Mesenchymal stem cell (in vitro differentiated cells and primary cell): ENCODE measurements around the gene ZNF346. TPM values are rescaled to one million over a fixed set of nuclear protein-coding genes. Genes with fewer than 3 reads are reported as not detected.
"Not testable (repeated sequence)": the region's sequence is repeated elsewhere in the genome, so short reads cannot be mapped to it uniquely, and the experiment has no call there.

Source experiments
- DNase-seq: peaks from one replicate; pipeline ENCODE4 v3.0.0-alpha.2; 2013
- H2AFZ ChIP-seq: one replicate; pipeline ENCODE4 v1.6.1; 2013; ENCODE audit warnings: low read depth, mild to moderate bottlenecking, control low read depth, inconsistent platforms, low read length, moderate library complexity
- H2AK5ac ChIP-seq: 2 replicates; pipeline ENCODE4 v1.6.1; 2013; ENCODE audit warnings: low read length, moderate library complexity, mild to moderate bottlenecking, inconsistent platforms; ENCODE audit not compliant: severe bottlenecking
- H2BK120ac ChIP-seq: one replicate; pipeline ENCODE4 v1.6.1; 2013; ENCODE audit warnings: low read depth, mild to moderate bottlenecking, inconsistent platforms, low read length, moderate library complexity
- H2BK12ac ChIP-seq, 2 experiments: one replicate each; pipeline ENCODE4 v1.6.1; 2013; ENCODE audit warnings: inconsistent platforms in 2 of 2, low read length in 2 of 2, mild to moderate bottlenecking in 2 of 2, moderate library complexity in 2 of 2, control low read depth in 1 of 2
- H2BK15ac ChIP-seq: one replicate; pipeline ENCODE4 v1.6.1; 2013; ENCODE audit warnings: mild to moderate bottlenecking, low read depth, inconsistent platforms; ENCODE audit not compliant: poor library complexity, severe bottlenecking
- H2BK5ac ChIP-seq: 2 replicates; pipeline ENCODE4 v1.6.1; 2013; ENCODE audit warnings: low read depth, mild to moderate bottlenecking, low read length, control low read depth, inconsistent platforms; ENCODE audit not compliant: poor library complexity, severe bottlenecking
- H3K14ac ChIP-seq, 2 experiments: one replicate each; pipeline ENCODE4 v1.6.1; 2013; ENCODE audit warnings: inconsistent platforms in 2 of 2, low read length in 2 of 2, control low read depth in 1 of 2, mild to moderate bottlenecking in 1 of 2, moderate library complexity in 1 of 2
- H3K18ac ChIP-seq, 2 experiments: one replicate each; pipeline ENCODE4 v1.6.1; 2013; ENCODE audit warnings: inconsistent platforms in 2 of 2, low read length in 2 of 2, control low read depth in 1 of 2, low read depth in 1 of 2, mild to moderate bottlenecking in 1 of 2
- H3K23ac ChIP-seq, 2 experiments: one replicate each; pipeline ENCODE4 v1.6.1; 2013; ENCODE audit warnings: inconsistent platforms in 2 of 2, low read length in 2 of 2, mild to moderate bottlenecking in 2 of 2, moderate library complexity in 2 of 2, control low read depth in 1 of 2
- H3K27ac ChIP-seq: 2 replicates; pipeline ENCODE4 v1.5.1; 2013; ENCODE audit warnings: mild to moderate bottlenecking, moderate library complexity, low read length, control low read depth, inconsistent platforms; ENCODE audit not compliant: poor library complexity, severe bottlenecking
- H3K27me3 ChIP-seq, 2 experiments: 2 replicates each; pipeline versions ENCODE4 v1.6.1 to v1.7.0; 2013; ENCODE audit warnings: low read length in 2 of 2, mild to moderate bottlenecking in 2 of 2, moderate library complexity in 2 of 2, control low read depth in 1 of 2, inconsistent platforms in 1 of 2; ENCODE audit not compliant: control insufficient read depth in 1 of 2, insufficient read depth in 1 of 2
- H3K36me3 ChIP-seq, 2 experiments: 2 replicates each; pipeline versions ENCODE4 v1.6.1 to v1.7.0; 2013; ENCODE audit warnings: low read length in 2 of 2, control low read depth in 1 of 2, inconsistent platforms in 1 of 2, low read depth in 1 of 2, mild to moderate bottlenecking in 1 of 2; ENCODE audit not compliant: insufficient read depth in 2 of 2, control insufficient read depth in 1 of 2
- H3K4ac ChIP-seq, 2 experiments: one replicate each; pipeline ENCODE4 v1.6.1; 2013; ENCODE audit warnings: inconsistent platforms in 2 of 2, low read length in 2 of 2, mild to moderate bottlenecking in 2 of 2, moderate library complexity in 2 of 2, control low read depth in 1 of 2, low read depth in 1 of 2
- H3K4me1 ChIP-seq: 2 replicates; pipeline ENCODE4 v1.6.1; 2013; ENCODE audit warnings: low read depth, low read length, control low read depth; ENCODE audit not compliant: control insufficient read depth, insufficient read depth
- H3K4me2 ChIP-seq: 2 replicates; pipeline ENCODE4 v1.6.1; 2013; ENCODE audit warnings: low read length, mild to moderate bottlenecking, inconsistent platforms; ENCODE audit not compliant: poor library complexity, severe bottlenecking
- H3K4me3 ChIP-seq, 2 experiments: 2 replicates each; pipeline versions ENCODE4 v1.5.1 to v1.7.0; 2013; ENCODE audit warnings: low read length in 2 of 2, mild to moderate bottlenecking in 2 of 2, control low read depth in 1 of 2, low read depth in 1 of 2; ENCODE audit not compliant: insufficient read depth in 1 of 2
- H3K79me1 ChIP-seq: replicated peaks from 2 replicates; pipeline ENCODE4 v1.6.1; 2013; ENCODE audit warnings: mild to moderate bottlenecking, control low read depth, low read length, inconsistent platforms; ENCODE audit not compliant: poor library complexity, severe bottlenecking
- H3K9ac ChIP-seq: 2 replicates; pipeline ENCODE4 v1.7.0; 2013; ENCODE audit warnings: mild to moderate bottlenecking, low read length, moderate library complexity
- H3K9me3 ChIP-seq: 2 replicates; pipeline ENCODE4 v1.7.0; 2013; ENCODE audit warnings: mild to moderate bottlenecking, low read length; ENCODE audit not compliant: control insufficient read depth
- H4K8ac ChIP-seq: one replicate; pipeline ENCODE4 v1.6.1; 2013; ENCODE audit warnings: inconsistent platforms, mild to moderate bottlenecking, low read length, moderate library complexity
- H4K91ac ChIP-seq: one replicate; pipeline ENCODE4 v1.6.1; 2013; ENCODE audit warnings: mild to moderate bottlenecking, low read length, inconsistent platforms
- WGBS: methylation state at CpG from one replicate; pipeline ENCODE4 v1.1.7; 2013; ENCODE audit warnings: mixed read lengths; 5-methylcytosine and 5-hydroxymethylcytosine counted together
- polyA plus RNA-seq, 2 experiments: library from polyadenylated mRNA; stranded (reverse); fragments of 200-250 nt; gene quantifications; one replicate each; pipeline ENCODE4 v1.2.3, GENCODE V29; 2013

The ZNF346 gene, protein sequence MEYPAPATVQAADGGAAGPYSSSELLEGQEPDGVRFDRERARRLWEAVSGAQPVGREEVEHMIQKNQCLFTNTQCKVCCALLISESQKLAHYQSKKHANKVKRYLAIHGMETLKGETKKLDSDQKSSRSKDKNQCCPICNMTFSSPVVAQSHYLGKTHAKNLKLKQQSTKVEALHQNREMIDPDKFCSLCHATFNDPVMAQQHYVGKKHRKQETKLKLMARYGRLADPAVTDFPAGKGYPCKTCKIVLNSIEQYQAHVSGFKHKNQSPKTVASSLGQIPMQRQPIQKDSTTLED
- polyA plus RNA-seq (2013, experiment 1 of 2), result 8.8 TPM
- polyA plus RNA-seq (2013, experiment 2 of 2), result 9.3 TPM

DNA sequence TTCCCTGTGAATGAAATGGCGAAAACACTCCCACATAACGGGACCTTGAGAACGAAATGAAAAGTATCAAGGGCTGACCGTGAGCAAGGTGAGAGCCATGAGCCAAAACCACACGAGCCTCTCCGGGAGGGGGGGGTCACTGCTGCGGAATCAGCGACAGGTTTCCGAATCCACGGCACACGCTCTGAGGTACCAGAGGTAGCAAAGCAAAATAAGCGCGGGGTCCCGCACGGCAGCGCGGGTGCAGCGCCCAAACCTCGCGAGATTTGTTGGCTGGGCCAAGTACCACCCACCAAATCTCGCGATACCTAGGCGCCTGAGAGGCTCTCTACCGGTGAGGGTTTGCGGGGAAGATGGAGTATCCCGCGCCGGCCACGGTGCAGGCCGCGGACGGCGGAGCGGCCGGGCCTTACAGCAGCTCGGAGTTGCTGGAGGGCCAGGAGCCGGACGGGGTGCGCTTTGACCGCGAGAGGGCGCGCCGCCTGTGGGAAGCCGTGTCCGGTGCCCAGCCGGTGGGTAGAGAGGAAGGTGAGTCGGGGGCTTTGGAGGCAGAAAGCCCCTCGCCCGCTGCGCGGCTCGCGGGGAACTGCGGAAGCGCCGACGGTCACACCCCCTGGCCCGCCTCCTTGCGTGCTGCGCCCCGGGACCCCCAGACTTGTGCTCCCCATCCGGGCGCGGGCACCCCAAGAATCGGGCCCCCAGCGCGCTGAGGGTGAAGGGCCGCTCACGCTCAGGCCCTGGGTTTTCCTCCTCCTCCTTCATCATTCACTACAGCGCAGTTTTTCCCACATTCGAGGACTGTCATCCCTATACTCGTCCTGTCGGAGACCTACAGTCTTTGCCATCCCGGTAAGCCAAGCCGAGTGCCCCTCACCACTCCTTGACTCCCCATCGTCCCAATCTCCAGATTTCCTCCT lies at the start of gene ZNF346:
Gene ZNF346, plus strand, starts transcription at position 311 of the 917 bp plus-strand sequence. Its CDS starts 43 bp downstream, at position 354.
- Histone ChIP-seq H2AK5ac (no peak within 1 kb of the TSS), H3K23ac (peak within 1 kb of the TSS in 1 of 2 experiments; percentile 87), H3K9me3 (no peaks in the 10 kb centered on the region), H3K27ac (no peak within 1 kb of the TSS), H2AFZ (peak within 1 kb of the TSS; percentile 100), H3K4me3 (peak within 1 kb of the TSS; percentile 85 to 90), H3K4ac (peak within 1 kb of the TSS; percentile 30 to 98), H3K79me1 (peaks cover 6% of the 10 kb centered on the region), H2BK12ac (peak within 1 kb of the TSS; percentile 14 to 42), H3K27me3 (no peaks in the 10 kb centered on the region), H3K4me2 (peak within 1 kb of the TSS; percentile 93), H3K4me1 (peaks cover 8% of the 10 kb centered on the region), H3K36me3 (peaks cover 7 to 12% of the 10 kb centered on the region in 2 experiments), H2BK5ac (no peak within 1 kb of the TSS), H3K9ac (peak within 1 kb of the TSS; percentile 94), H4K91ac (peak within 1 kb of the TSS; percentile 72), H2BK15ac (peak within 1 kb of the TSS; percentile 44), H4K8ac (peak within 1 kb of the TSS; percentile 98), H3K14ac (peak within 1 kb of the TSS in 1 of 2 experiments; percentile 89), H2BK120ac (no peak within 1 kb of the TSS), H3K18ac (peak within 1 kb of the TSS; percentile 87 to 98)
- 2% methylated on average over 69 of the region's 77 CpGs for WGBS
- DNase-seq, result peak; percentile 94

DNA sequence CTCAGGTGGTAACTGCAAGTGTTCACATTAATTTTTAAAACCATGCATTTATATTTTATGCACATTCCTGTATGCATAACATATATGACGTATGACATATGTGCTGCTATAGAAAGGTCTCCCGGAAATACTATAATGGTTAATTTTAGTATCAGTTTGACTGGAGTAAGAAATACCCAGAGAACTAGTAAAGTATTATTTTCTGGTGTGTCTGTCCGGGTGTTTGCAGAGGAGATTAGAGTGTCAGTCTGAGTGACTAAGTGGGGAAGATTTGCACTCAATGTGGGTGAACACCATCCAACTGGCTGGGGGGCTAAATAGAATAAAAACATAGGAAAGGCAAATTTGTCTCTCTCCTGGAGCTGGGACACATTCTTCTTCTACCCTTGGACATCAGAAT lies 42.8 kb upstream of the ZNF346 start:
- WGBS, result 99% methylated on average over 3 of the region's 3 CpGs

GRCh38 chr5:176980818-176981217 lies 41.7 kb upstream of the ZNF346 start:
- Histone ChIP-seq H3K18ac (no peak overlapping the region), H3K4ac (no peak overlapping the region), H2BK5ac (no peak overlapping the region), H3K23ac (no peak overlapping the region), H4K8ac (no peak overlapping the region), H3K27me3 (no peaks in the 10 kb centered on the region), H2BK12ac (no peak overlapping the region), H2BK15ac (no peak overlapping the region), H2AK5ac (no peak overlapping the region), H3K4me1 (peaks cover 6% of the 10 kb centered on the region), H3K36me3 (peaks cover 28 to 43% of the 10 kb centered on the region in 2 experiments), H3K79me1 (peaks cover 18% of the 10 kb centered on the region), H3K27ac (no peak overlapping the region), H3K9me3 (no peaks in the 10 kb centered on the region), H4K91ac (no peak overlapping the region), H2AFZ (no peak overlapping the region), H3K4me3 (no peak overlapping the region), H2BK120ac (no peak overlapping the region), H3K9ac (no peak overlapping the region), H3K4me2 (no peak overlapping the region), H3K14ac (no peak overlapping the region)
- 98% methylated on average over 3 of the region's 7 CpGs for WGBS
- DNase-seq, result no peak

More for the DNA sequence above, 42.8 kb upstream of the ZNF346 start:
- H2BK5ac ChIP-seq, result no peak overlapping the region
- no peak overlapping the region for H3K4me3 ChIP-seq
- no peaks in the 10 kb centered on the region for H3K9me3 ChIP-seq
- H2BK15ac ChIP-seq, result no peak overlapping the region
- H3K27me3 ChIP-seq, result no peaks in the 10 kb centered on the region
- no peak overlapping the region for H4K8ac ChIP-seq
- no peak overlapping the region for H3K9ac ChIP-seq
- H3K27ac ChIP-seq, result no peak overlapping the region
- H3K4ac ChIP-seq, result no peak overlapping the region
- H2BK120ac ChIP-seq, result no peak overlapping the region
- no peak for DNase-seq
- H3K14ac ChIP-seq, result no peak overlapping the region
- H4K91ac ChIP-seq, result no peak overlapping the region
- H3K36me3 ChIP-seq, result peaks cover 30 to 53% of the 10 kb centered on the region in 2 experiments
- no peak overlapping the region for H2AFZ ChIP-seq
- no peak overlapping the region for H2BK12ac ChIP-seq
- peaks cover 1% of the 10 kb centered on the region for H3K4me1 ChIP-seq
- H3K18ac ChIP-seq, result no peak overlapping the region
- no peak overlapping the region for H2AK5ac ChIP-seq
- H3K79me1 ChIP-seq, result peaks cover 19% of the 10 kb centered on the region
- H3K4me2 ChIP-seq, result no peak overlapping the region
- no peak overlapping the region for H3K23ac ChIP-seq

GRCh38 chr5:176983112-176983511 lies 39.4 kb upstream of the ZNF346 start:
- not testable (repeated sequence) for H4K91ac ChIP-seq, H3K9ac ChIP-seq, H2AK5ac ChIP-seq, H3K4me3 ChIP-seq, H3K18ac ChIP-seq, H3K23ac ChIP-seq, H3K27me3 ChIP-seq, H2BK5ac ChIP-seq, H2BK15ac ChIP-seq, H4K8ac ChIP-seq, H2AFZ ChIP-seq, H3K4ac ChIP-seq, DNase-seq, H2BK12ac ChIP-seq, H3K27ac ChIP-seq, H3K14ac ChIP-seq, H3K4me2 ChIP-seq, H2BK120ac ChIP-seq, H3K4me1 ChIP-seq, H3K9me3 ChIP-seq
- peaks cover 28 to 43% of the 10 kb centered on the region in 2 experiments for H3K36me3 ChIP-seq
- WGBS, result 84% methylated on average over 7 of the region's 13 CpGs
- H3K79me1 ChIP-seq, result peaks cover 17% of the 10 kb centered on the region
